ENCODE data around the gene NUP155.
"Not testable (repeated sequence)": the region's sequence is repeated elsewhere in the genome, so short reads cannot be mapped to it uniquely, and the experiment has no call there.

Gene NUP155

DNA sequence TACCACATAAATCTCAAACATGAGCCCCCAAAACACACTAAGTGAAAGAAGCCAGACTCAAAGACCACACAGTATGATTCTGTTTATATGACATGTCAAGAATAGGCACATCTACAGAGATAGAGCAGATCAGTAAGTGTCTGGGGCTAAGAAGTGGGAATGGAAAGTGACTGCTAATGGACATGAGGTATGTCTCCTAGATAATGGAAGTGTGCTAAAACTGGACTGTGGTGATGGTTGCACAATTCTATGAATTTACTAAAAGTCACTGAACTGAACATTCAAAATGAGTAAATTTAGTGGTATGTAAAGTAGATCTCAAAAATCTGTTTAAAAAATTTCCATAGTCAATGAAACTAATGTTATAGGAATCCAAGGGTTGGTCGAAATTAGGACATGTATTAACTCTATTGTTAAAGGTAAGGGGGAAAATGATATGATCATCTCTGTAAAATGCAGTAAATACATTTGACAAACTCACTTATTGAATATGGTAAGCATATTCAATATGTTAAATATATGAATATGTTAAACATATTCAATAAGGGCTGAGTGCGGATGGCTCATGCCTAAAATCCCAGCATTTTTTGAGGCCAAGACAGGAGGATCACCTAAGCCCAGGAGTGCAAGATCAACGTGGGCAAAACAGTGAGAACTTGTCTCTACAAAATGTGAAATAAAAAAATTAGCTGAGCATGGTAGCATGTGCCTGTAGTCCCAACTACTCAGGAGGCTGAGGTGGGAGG, 51.7 kb downstream of the NUP155 start:
- H3K4me3 ChIP-seq (ENCODE audit: low read length), result no peak overlapping the region
- DNase-seq (ENCODE audit: low read depth), result no peak
- TF ChIP-seq, protein P1, sequence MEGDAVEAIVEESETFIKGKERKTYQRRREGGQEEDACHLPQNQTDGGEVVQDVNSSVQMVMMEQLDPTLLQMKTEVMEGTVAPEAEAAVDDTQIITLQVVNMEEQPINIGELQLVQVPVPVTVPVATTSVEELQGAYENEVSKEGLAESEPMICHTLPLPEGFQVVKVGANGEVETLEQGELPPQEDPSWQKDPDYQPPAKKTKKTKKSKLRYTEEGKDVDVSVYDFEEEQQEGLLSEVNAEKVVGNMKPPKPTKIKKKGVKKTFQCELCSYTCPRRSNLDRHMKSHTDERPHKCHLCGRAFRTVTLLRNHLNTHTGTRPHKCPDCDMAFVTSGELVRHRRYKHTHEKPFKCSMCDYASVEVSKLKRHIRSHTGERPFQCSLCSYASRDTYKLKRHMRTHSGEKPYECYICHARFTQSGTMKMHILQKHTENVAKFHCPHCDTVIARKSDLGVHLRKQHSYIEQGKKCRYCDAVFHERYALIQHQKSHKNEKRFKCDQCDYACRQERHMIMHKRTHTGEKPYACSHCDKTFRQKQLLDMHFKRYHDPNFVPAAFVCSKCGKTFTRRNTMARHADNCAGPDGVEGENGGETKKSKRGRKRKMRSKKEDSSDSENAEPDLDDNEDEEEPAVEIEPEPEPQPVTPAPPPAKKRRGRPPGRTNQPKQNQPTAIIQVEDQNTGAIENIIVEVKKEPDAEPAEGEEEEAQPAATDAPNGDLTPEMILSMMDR (conservative IDR thresholded peaks at IDR 0.05; ENCODE audit: low read length), result no peak

DNA sequence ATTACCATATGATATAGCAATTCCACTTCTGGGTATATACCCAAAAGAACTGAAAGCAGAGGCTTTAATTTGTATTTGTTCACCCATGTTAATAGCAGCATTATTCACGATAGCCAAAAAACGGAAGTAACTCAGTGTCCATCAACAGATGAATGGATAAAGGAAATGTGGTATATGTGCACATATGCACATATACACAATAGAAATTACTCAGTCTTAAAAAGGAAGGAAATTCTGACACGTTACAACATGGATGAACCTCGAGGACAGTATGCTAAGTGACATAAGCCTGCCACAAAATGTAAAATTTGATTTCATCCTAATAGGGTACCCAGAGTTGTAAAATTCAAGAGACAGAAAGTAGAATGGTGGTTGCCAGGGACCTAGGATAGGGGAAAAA, 54.9 kb downstream of the NUP155 start:
- H3K4me3 ChIP-seq (ENCODE audit: low read length), result no peak overlapping the region
- TF ChIP-seq, protein P1 (conservative IDR thresholded peaks at IDR 0.05; ENCODE audit: low read length), result no peak
- DNase-seq (ENCODE audit: low read depth), result no peak

DNA sequence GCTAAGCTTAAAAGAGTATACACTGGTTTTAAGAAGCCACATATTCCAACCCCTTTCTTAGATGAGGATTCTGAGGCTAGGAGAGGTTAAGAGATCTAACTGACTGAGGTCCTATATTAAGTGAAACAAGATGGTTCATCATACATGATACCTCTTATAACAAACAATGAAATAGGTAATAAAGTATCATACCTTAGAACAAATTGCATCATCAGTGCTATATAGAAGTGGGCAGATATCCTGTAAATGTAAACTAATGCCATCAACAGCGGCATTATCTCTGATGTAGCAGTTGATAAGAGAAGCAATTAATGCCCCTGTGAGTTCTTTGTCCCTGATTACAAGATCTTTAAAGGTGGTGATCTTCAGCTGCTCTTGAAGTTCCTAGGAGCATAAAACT, 60.5 kb downstream of the NUP155 start:
- no peak for DNase-seq (ENCODE audit: low read depth)

DNA sequence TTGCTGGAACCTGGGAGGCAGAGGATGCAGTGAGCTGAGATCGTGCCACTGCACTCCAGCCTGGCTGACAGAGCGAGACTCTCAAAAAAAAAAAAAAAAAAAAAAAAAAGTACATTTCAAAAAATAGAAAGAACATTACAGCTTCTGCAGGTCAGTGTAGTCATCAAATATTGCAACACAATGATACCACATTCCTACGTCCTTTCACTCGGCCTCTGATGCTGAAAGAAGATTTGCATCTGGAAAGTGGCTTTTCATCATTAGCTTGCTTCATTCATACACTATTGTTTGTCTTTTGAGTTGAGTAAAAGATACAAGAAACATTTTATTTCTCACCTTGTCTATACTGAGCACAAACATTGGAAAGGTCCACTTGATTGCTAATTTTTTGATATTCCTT, 62.1 kb downstream of the NUP155 start:
- TF ChIP-seq, protein P1 (conservative IDR thresholded peaks at IDR 0.05; ENCODE audit: low read length), result no peak
- no peak overlapping the region for H3K4me3 ChIP-seq (ENCODE audit: low read length)
- DNase-seq (ENCODE audit: low read depth), result peak; percentile 64

More for the DNA sequence above, 60.5 kb downstream of the NUP155 start:
- no peak overlapping the region for H3K4me3 ChIP-seq (ENCODE audit: low read length)
- TF ChIP-seq, protein P1 (conservative IDR thresholded peaks at IDR 0.05; ENCODE audit: low read length), result no peak

DNA sequence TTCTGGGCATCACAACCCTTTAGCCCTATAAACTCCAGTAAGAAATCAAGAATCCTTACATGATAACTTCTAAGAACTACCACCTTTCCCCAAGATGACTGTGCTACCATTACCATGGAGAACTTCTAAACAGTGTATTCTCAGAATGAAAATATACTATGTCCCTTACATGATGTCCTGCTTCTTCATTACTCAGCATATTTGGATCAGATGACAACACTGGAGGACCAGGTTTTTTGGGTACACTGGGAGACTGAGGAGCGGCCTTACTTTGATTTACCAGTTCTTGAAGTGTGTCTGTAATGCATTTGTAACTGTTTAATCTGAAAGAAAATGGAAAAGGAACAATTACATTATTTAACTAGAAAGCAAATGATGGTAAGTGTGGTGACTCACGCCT, 66.0 kb downstream of the NUP155 start:
- no peak for DNase-seq (ENCODE audit: low read depth)
- TF ChIP-seq, protein P1 (conservative IDR thresholded peaks at IDR 0.05; ENCODE audit: low read length), result no peak

DNA sequence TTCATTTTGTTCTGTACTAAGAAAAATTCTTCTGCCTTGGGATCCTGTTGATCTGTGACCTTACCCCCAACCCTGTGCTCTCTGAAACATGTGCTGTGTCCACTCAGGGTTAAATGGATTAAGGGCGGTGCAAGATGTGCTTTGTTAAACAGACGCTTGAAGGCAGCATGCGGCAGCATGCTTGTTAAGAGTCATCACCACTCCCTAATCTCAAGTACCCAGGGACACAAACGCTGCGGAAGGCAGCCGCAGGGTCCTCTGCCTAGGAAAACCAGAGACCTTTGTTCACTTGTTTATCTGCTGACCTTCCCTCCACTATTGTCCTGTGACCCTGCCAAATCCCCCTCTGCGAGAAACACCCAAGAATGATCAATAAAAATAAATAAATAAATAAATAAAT, 74.6 kb downstream of the NUP155 start:
- not testable (repeated sequence) for H3K4me3 ChIP-seq (ENCODE audit: low read length); DNase-seq (ENCODE audit: low read depth)

More for the DNA sequence above, 66.0 kb downstream of the NUP155 start:
- H3K4me3 ChIP-seq (ENCODE audit: low read length), result no peak overlapping the region

DNA sequence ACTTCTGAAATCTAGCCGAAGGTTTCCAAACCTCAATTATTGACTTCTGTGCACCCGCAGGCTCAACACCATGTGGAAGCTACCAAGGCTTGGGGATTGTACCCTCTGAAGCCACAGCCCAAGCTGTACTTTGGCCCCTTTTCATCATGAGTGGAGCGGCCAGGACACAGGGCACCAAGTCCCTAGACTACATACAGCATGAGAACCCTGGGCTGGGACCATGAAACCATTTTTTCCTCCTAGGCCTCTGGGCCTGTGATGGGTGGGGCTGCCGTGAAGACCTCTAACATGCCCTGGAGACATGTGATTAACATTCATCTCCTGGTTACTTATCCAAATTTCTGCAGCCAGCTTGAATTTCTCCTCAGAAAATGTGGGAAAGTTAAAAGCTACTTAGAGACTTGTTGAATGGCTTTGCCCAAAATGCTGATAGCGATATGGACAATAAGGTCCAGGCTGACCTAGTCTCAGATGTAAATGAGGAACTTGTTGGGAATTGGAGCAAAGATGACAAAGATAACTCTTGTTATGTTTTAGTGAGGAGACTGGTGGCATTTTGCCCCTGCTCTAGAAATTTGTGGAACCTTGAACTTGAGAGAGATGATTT, 87.6 kb downstream of the NUP155 start:
- no peak overlapping the region for H3K4me3 ChIP-seq (ENCODE audit: low read length)
- no peak for DNase-seq (ENCODE audit: low read depth)
- TF ChIP-seq, protein P1 (conservative IDR thresholded peaks at IDR 0.05; ENCODE audit: low read length), result no peak

Measured in AG10803 (cell line).